ENCODE measurements around the gene TMEM18. TPM values are rescaled to one million over a fixed set of nuclear protein-coding genes. Genes with fewer than 3 reads are reported as not detected.

TMEM18 gene
- total RNA-seq, 1 donor from 2014 or later = 23.3 TPM

DNA sequence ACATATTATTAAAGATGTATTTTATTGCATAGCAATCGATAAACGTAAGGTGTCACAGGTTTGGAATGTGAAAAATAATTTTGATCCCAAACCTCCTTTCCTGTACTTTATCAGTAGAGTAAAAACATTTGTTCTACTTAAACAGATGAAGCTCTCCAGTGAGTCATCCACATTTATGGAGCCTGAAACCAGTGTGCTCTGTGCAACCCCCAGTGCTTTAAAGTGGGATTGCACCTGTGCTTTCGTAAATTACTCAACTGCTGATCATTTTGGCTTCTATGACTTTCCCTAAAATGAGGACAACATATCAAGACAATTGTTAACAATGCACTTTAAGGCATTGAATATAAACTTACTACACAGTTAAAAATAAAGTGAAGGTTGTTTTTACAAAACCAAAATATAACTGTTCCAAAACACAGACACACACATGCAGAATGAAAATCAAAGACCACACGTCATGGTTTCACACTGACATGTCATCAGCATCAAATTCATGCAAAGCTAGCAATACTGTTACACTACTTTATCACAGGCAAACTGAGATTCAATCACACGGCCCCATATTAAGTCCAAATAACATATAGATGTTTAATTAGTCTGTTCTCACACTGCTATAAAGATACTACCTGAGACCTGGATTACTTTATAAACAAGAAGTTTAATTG, 9.7 kb downstream of the TMEM18 start:
- no peak for ATAC-seq
- H3K4me3 ChIP-seq = no peak overlapping the region
- peaks cover 75% of the 10 kb centered on the region for H3K36me3 ChIP-seq
- no peak for DNase-seq
- no peak overlapping the region for H3K27ac ChIP-seq
- intact Hi-C loops (cut with DNase I) = no loop called here
- H3K9me3 ChIP-seq = no peaks in the 10 kb centered on the region
- no peaks in the 10 kb centered on the region for H3K4me1 ChIP-seq
- no peaks in the 10 kb centered on the region for H3K27me3 ChIP-seq (ENCODE audit: low read depth)
- TF ChIP-seq, protein P1, sequence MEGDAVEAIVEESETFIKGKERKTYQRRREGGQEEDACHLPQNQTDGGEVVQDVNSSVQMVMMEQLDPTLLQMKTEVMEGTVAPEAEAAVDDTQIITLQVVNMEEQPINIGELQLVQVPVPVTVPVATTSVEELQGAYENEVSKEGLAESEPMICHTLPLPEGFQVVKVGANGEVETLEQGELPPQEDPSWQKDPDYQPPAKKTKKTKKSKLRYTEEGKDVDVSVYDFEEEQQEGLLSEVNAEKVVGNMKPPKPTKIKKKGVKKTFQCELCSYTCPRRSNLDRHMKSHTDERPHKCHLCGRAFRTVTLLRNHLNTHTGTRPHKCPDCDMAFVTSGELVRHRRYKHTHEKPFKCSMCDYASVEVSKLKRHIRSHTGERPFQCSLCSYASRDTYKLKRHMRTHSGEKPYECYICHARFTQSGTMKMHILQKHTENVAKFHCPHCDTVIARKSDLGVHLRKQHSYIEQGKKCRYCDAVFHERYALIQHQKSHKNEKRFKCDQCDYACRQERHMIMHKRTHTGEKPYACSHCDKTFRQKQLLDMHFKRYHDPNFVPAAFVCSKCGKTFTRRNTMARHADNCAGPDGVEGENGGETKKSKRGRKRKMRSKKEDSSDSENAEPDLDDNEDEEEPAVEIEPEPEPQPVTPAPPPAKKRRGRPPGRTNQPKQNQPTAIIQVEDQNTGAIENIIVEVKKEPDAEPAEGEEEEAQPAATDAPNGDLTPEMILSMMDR (IDR thresholded peaks at IDR 0.05) = peak; percentile 28

DNA sequence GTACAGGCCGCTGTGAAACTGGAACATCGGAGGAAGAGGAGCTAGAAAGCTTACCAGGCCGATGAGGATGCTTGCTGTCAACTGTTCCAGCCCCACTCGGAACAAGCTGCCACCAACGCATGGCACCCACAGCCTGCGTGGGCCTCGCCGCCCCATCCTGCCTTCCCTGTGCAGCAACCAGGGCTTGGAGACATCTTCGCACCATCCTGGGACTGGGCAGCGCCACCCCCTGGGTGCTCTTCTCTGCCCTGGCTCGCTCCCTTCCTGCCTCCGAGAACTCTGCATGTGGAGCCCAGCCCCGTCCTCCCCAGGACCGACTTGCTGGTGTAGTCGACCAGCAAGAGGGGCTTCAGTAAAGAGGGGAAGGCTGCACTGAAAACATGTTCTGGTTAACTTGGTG, 10.8 kb downstream of the TMEM18 start:
- H3K4me3 ChIP-seq = no peak overlapping the region
- TF ChIP-seq, protein P1 (IDR thresholded peaks at IDR 0.05) = no peak
- DNase-seq (no peak), ATAC-seq (no peak)
- no peaks in the 10 kb centered on the region for H3K4me1 ChIP-seq
- H3K9me3 ChIP-seq = no peaks in the 10 kb centered on the region
- H3K27ac ChIP-seq = no peak overlapping the region
- H3K27me3 ChIP-seq (ENCODE audit: low read depth) = no peaks in the 10 kb centered on the region
- peaks cover 69% of the 10 kb centered on the region for H3K36me3 ChIP-seq
- intact Hi-C loops (cut with DNase I) = no loop called here

- no peak overlapping the region for H3K27ac ChIP-seq
- intact Hi-C loops (cut with DNase I) = no loop called here
- DNase-seq (no peak), ATAC-seq (no peak)
- no peaks in the 10 kb centered on the region for H3K27me3 ChIP-seq (ENCODE audit: low read depth)
- H3K9me3 ChIP-seq = no peaks in the 10 kb centered on the region
- H3K36me3 ChIP-seq = peaks cover 62% of the 10 kb centered on the region
- H3K4me3 ChIP-seq = no peak overlapping the region
- TF ChIP-seq, protein P1 (IDR thresholded peaks at IDR 0.05) = no peak
- no peaks in the 10 kb centered on the region for H3K4me1 ChIP-seq
Observed at GRCh38 chr2:665340-666073, 11.7 kb downstream of the TMEM18 start.

DNA sequence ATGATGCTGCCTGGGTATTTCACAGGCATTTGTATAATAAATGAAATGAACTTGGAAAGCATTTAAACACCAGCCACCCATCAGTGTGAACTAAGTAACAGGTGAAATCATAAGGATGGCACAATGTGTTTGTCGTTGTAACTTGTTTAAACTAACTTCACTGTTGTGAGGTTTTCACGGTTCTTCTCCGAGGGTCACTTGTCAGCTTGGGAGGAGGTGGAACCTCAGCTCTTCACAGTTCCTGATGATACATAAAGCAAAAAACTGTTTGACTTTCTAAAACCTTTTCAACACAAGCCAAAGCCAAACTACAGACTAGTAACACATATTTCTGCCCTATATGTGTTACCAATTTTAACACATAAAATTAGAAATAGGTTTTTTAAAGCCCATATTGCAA, 13.1 kb downstream of the TMEM18 start:
- Histone ChIP-seq H3K36me3 (peaks cover 47% of the 10 kb centered on the region), H3K27me3 (ENCODE audit: low read depth) (no peaks in the 10 kb centered on the region), H3K4me3 (no peak overlapping the region), H3K27ac (no peak overlapping the region), H3K9me3 (no peaks in the 10 kb centered on the region), H3K4me1 (no peaks in the 10 kb centered on the region)
- ATAC-seq (no peak), DNase-seq (no peak)
- intact Hi-C loops (cut with DNase I) = no loop called here
- TF ChIP-seq, protein P1 (IDR thresholded peaks at IDR 0.05) = no peak

- Histone ChIP-seq H3K4me3 (no peak overlapping the region), H3K27me3 (ENCODE audit: low read depth) (no peaks in the 10 kb centered on the region), H3K4me1 (no peaks in the 10 kb centered on the region), H3K36me3 (peaks cover 39% of the 10 kb centered on the region), H3K9me3 (no peaks in the 10 kb centered on the region), H3K27ac (no peak overlapping the region)
- no peak for DNase-seq
- TF ChIP-seq, protein P1 (IDR thresholded peaks at IDR 0.05) = no peak
- no peak for ATAC-seq
- intact Hi-C loops (cut with DNase I) = no loop called here
Observed at GRCh38 chr2:663221-663620, 14.0 kb downstream of the TMEM18 start.
